Panc1 (cell line): ENCODE data around the gene KASH5. TPM values are rescaled to one million over a fixed set of nuclear protein-coding genes. Genes with fewer than 3 reads are reported as not detected.

Source experiments
- total RNA-seq: library from RNA; stranded (reverse); gene quantifications from one replicate; pipeline ENCODE4 v1.2.1, GENCODE V29; 2021; ENCODE audit not compliant: unreplicated experiment

Gene KASH5
- total RNA-seq, 1 experiment from 2014 or later: not detected

Other genes with a start within 250 kb of the KASH5 start
- 0.13 TPM for gene HRC, start 232.9 kb upstream of the KASH5 start, total RNA-seq
- gene TRPM4, start 230.5 kb upstream of the KASH5 start, total RNA-seq: 19.4 TPM
- gene SLC6A16, start 63.1 kb upstream of the KASH5 start, total RNA-seq: 1.3 TPM
- gene CD37, start 52.8 kb upstream of the KASH5 start, total RNA-seq: 0.33 TPM
- 31.9 TPM for gene TEAD2, start 25.8 kb upstream of the KASH5 start, total RNA-seq
- gene DKKL1, start 24.4 kb upstream of the KASH5 start, total RNA-seq: 0.95 TPM
- not detected for gene PTH2, start 35.2 kb downstream of the KASH5 start, total RNA-seq
- not detected for gene GFY, start 37.1 kb downstream of the KASH5 start, total RNA-seq
- 1.2 TPM for gene SLC17A7, start 53.3 kb downstream of the KASH5 start, total RNA-seq
- gene PIH1D1, start 63.6 kb downstream of the KASH5 start, total RNA-seq: 78.5 TPM
- gene ALDH16A1, start 65.0 kb downstream of the KASH5 start, total RNA-seq: 19.6 TPM
- 1.5 TPM for gene FLT3LG, start 86.0 kb downstream of the KASH5 start, total RNA-seq
- gene RPL13A, start 99.4 kb downstream of the KASH5 start, total RNA-seq: 1,196 TPM
- 956 TPM for gene RPS11, start 108.2 kb downstream of the KASH5 start, total RNA-seq
- gene FCGRT, start 124.4 kb downstream of the KASH5 start, total RNA-seq: 16.7 TPM
- gene RCN3, start 139.8 kb downstream of the KASH5 start, total RNA-seq: 3.0 TPM
- 66.1 TPM for gene NOSIP, start 192.3 kb downstream of the KASH5 start, total RNA-seq
- 0.64 TPM for gene PRRG2, start 193.1 kb downstream of the KASH5 start, total RNA-seq
- gene PRR12, start 202.9 kb downstream of the KASH5 start, total RNA-seq: 22.9 TPM